Heart right ventricle (tissue), 16 donors: ENCODE measurements around the gene PHF14. TPM values are rescaled to one million over a fixed set of nuclear protein-coding genes. Genes with fewer than 3 reads are reported as not detected.

Experiments
- ATAC-seq, 8 donors: fragments of 200-7000 bp; cut with Tn5 transposase; one replicate each; pipeline ENCODE4 v1.9.1; 2020; ENCODE audit warnings: mild to moderate bottlenecking in 8 of 8, moderate library complexity in 8 of 8, moderate number of reproducible peaks in 1 of 8
- DNase-seq, 2 donors: peaks; one replicate each; pipeline ENCODE4 v3.0.0-alpha.2; 2020
- H3K27ac ChIP-seq, 10 donors: fragments of 200-600 bp; sonication (generic) in 2 of 10; one replicate each; pipeline versions ENCODE4 v1.5.0 to v1.8.0; 2020 to 2022; ENCODE audit warnings: mild to moderate bottlenecking in 3 of 10
- H3K27me3 ChIP-seq, 7 donors: fragments of 200-600 bp; one replicate each; pipeline ENCODE4 v1.8.0; 2021 to 2022; ENCODE audit warnings: mild to moderate bottlenecking in 2 of 7
- H3K36me3 ChIP-seq, 9 donors: fragments of 200-600 bp; sonication (generic) in 1 of 9; one replicate each; pipeline versions ENCODE4 v1.5.0 to v1.8.0; 2020 to 2022; ENCODE audit warnings: mild to moderate bottlenecking in 2 of 9
- H3K4me1 ChIP-seq, 9 donors: fragments of 200-600 bp; sonication (generic) in 1 of 9; one replicate each; pipeline versions ENCODE4 v1.5.0 to v1.8.0; 2020 to 2022; ENCODE audit warnings: mild to moderate bottlenecking in 4 of 9
- H3K4me3 ChIP-seq, 10 donors: fragments of 200-600 bp; sonication (generic) in 2 of 10; one replicate each; pipeline versions ENCODE4 v1.5.0 to v1.8.0; 2020 to 2022; ENCODE audit warnings: mild to moderate bottlenecking in 7 of 10, moderate library complexity in 2 of 10
- H3K9me3 ChIP-seq, 11 donors: fragments of 200-600 bp in 10 of 11; sonication (generic) in 2 of 11; one replicate each; pipeline versions ENCODE4 v1.5.0 to v1.8.0; 2013 to 2022; ENCODE audit warnings: mild to moderate bottlenecking in 2 of 11, control low read depth in 1 of 11, moderate library complexity in 1 of 11
- CTCF ChIP-seq, 9 donors: fragments of 200-600 bp; sonication (generic) in 2 of 9; IDR thresholded peaks; one replicate each; pipeline versions ENCODE4 v1.5.0 to v1.8.0; 2021 to 2022; ENCODE audit warnings: antibody characterized with exemption in 9 of 9, mild to moderate bottlenecking in 5 of 9, moderate library complexity in 1 of 9
- WGBS, 2 donors: extraction: QIAGEN DNeasy Blood & Tissue Kit; methylation state at CpG; one replicate each; pipeline ENCODE4 v1.1.7; 2013; ENCODE audit warnings: inconsistent platforms in 1 of 2; 5-methylcytosine and 5-hydroxymethylcytosine counted together
- intact Hi-C, 10 donors: fragments of 100-400 bp; cut with DNase I; formaldehyde crosslinking; loops; one replicate each; pipeline versions ENCODE4 v1.11.1 to v1.14.2; 2022
- polyA plus RNA-seq, 2 donors: library from polyadenylated mRNA; stranded (reverse); fragments of 200-250 nt; gene quantifications; one replicate each; pipeline ENCODE4 v1.2.3, GENCODE V29; 2013
- total RNA-seq, 10 donors: library from RNA; stranded (reverse); fragmentation: NEBNext Ultra II Directional in 3 of 10; extraction: Animal tissue kit (Norgen Biotek cat#: 25700) in 3 of 10; gene quantifications; one replicate each; pipeline versions ENCODE4 v1.2.1 to v1.2.4, GENCODE V29; 2021 to 2023
- donor health status: Arrhythmogenic right ventricular cardiomyopathy.
- donor health status: ischemic (EF 13 %, LVEDD 7.1; RV severe dilation, severe dysfunction).
- donor health status: healthy with polysubstance abuse.
- donor health status: DM: no; HTN: yes; CAD: no.
- donor health status: DM: no; HTN: no; CAD: no.
- donor health status: ischemic (EF 25% LVEDD 6.9; RV normal size, moderate dysfunction).
- donor health status: ischemic (EF 25% LVEDD 5.7; RV mildly dilated, moderate dysfunction).
- donor health status: healthy.
- donor health status: DM: yes; HTN: yes; CAD: no.
- donor health status: Ischemic cardiomyopathy.
- donor health status: ischemic (EF 35%, LVEDD 5.7; RV mildly dilated, moderate dysfunction).
- donor health status: nonischemic (EF 11% LVEDD 7.7; RV severe dilation, severe dysfunction).
- donor health status: DM: yes; HTN: yes; CAD: no.
- donor health status: PGD.
- donor health status: ischemic (EF 29% LVEDD 5.4; RV normal size, mild dysfunction).
- donor health status: nonischemic (EF 23%, LVEDD 6.1; RV moderate dilation, normal function).

PHF14 gene
- total and polyA plus RNA-seq, 12 donors, result 11.9 to 21.4 (median 14.8) TPM

DNA sequence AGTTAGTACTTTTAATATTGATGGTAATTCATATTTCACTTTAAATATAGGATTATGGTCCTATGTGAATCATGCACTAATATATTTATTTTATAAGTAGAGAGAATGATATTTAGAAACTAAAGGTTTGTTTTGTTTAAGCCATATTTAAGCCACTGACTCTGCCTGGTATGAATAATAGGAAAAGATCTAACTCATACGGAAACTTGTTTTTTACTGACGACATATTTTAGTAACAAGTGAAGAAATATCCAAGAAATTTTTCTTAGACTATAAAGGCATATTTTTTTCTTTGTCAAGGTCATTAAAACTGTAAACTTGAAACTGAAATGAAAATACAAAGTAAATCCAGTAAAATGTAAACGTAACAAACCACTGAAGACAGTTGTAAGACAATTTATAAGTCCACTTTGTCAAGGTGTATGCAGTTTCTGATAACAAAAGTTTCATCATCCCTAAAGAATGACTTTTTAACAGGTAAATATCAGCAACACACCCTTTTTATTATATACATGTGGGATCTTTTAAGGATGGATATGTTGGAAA lies 147.1 kb downstream of the PHF14 start:
- ATAC-seq (no peak), DNase-seq (no peak)
- Histone ChIP-seq H3K27ac (no peak overlapping the region), H3K27me3 (no peaks in the 10 kb centered on the region), H3K9me3 (no peaks in the 10 kb centered on the region), H3K36me3 (peaks cover 0 to 19% (median 0%) of the 10 kb centered on the region in 9 donors), H3K4me1 (no peaks in the 10 kb centered on the region), H3K4me3 (no peak overlapping the region)
- no peak for TF ChIP-seq CTCF (IDR thresholded peaks at IDR 0.05)
- intact Hi-C loops, result no loop called here
- WGBS, 2 donors, result 97% methylated on average over 3 of the region's 3 CpGs

DNA sequence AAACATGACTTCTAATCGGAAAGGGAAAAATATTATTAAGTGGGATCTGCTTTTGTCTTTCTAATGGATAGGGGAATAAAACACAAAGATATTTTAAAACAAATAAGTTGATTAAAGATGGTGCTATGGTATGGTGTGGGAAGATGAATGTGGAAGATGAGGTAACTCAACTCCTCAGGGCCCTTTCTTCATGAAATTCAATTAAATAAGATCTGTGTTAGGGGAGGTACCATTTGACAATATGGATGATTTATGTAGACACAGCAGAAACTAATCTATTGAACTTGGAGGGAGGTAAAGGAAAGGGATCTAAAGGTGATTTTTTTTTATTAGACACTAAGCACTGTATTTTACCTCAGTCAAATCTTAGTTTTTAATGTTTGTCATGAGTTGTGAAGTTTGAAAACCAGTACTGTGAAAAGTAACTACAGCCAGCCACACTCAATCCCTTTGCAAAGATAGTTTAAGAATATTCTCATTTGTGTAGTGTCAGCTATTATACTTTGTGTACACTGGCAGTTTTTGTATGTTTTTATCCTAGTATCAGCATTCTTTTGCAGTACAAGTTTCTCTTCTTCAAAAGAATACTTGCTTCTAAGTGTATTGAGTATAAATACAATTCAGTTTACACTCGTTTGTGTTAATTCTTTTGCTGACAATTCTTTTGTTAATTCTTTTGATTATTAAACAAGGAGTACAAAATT lies 151.3 kb downstream of the PHF14 start:
- DNase-seq (no peak), ATAC-seq (no peak)
- H3K27ac ChIP-seq, result no peak overlapping the region
- H3K4me1 ChIP-seq, result peaks cover 0 to 17% (median 4%) of the 10 kb centered on the region in 9 donors
- H3K4me3 ChIP-seq, result no peak overlapping the region
- intact Hi-C loops, result no loop called here
- H3K9me3 ChIP-seq, result no peaks in the 10 kb centered on the region
- H3K36me3 ChIP-seq, result peaks cover 0 to 6% (median 0%) of the 10 kb centered on the region in 9 donors
- 89 to 91% methylated on average over 2 of the region's 2 CpGs for WGBS, 2 donors
- no peak for TF ChIP-seq CTCF (IDR thresholded peaks at IDR 0.05)
- no peaks in the 10 kb centered on the region for H3K27me3 ChIP-seq

DNA sequence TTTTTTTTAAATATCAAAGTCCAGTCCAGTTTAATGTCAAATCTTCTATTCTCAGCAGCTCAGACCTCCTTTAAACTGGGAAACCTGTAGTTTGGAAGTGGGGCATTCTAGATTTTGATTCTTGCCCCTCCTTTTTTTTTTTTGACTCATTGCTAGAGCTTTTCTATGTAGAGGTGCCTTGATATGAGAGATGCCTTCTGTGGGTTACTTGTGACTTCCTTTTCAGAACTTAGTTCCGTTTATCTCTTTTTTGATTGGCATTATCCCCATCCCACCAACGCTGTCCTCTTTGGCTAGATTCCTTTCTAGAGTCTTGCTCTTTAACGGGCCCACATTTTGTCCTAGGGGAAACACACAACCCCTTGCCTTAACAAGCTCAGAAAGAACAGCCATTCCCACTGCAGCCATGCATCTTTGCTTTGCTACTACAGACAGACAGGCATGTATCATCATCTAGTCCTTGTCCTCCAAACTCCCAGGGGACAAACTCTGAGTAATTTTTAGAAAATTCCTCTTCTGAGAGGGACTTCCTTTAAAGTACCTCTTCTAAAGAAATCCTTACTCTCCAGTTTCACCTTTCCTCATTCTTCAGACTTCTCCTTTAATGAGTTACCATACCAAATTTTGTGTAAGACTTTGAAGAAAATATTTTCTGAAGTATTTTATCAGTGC lies 153.6 kb downstream of the PHF14 start:
- Histone ChIP-seq H3K27me3 (no peaks in the 10 kb centered on the region), H3K4me1 (peaks cover 0 to 17% (median 4%) of the 10 kb centered on the region in 9 donors), H3K4me3 (no peak overlapping the region), H3K9me3 (no peaks in the 10 kb centered on the region), H3K36me3 (peaks cover 0 to 5% (median 0%) of the 10 kb centered on the region in 9 donors), H3K27ac (no peak overlapping the region)
- TF ChIP-seq CTCF (IDR thresholded peaks at IDR 0.05), result no peak
- DNase-seq, result no peak
- intact Hi-C loops, result no loop called here
- ATAC-seq, result no peak
- WGBS, 2 donors, result 61 to 73% methylated on average over 3 of the region's 3 CpGs

- intact Hi-C loops, result no loop called here
- DNase-seq, result no peak
- Histone ChIP-seq H3K27me3 (no peaks in the 10 kb centered on the region), H3K27ac (no peak overlapping the region), H3K4me1 (peaks cover 0 to 17% (median 4%) of the 10 kb centered on the region in 9 donors), H3K9me3 (no peaks in the 10 kb centered on the region), H3K36me3 (peaks cover 0 to 5% (median 0%) of the 10 kb centered on the region in 9 donors), H3K4me3 (no peak overlapping the region)
- no peak for TF ChIP-seq CTCF (IDR thresholded peaks at IDR 0.05)
- no peak for ATAC-seq
Observed at GRCh38 chr7:11127988-11128387, 154.3 kb downstream of the PHF14 start.
